Osteoblast (primary cell): ENCODE measurements around the gene SKAP1. TPM values are rescaled to one million over a fixed set of nuclear protein-coding genes. Genes with fewer than 3 reads are reported as not detected.
"Not testable (repeated sequence)": the region's sequence is repeated elsewhere in the genome, so short reads cannot be mapped to it uniquely, and the experiment has no call there.

Experiments used
- DNase-seq: peaks from one replicate; pipeline ENCODE4 v3.0.0; 2011; ENCODE audit warnings: low spot score, mixed read lengths; ENCODE audit not compliant: insufficient read length; ENCODE audit errors: missing footprints
- H2AFZ ChIP-seq: 2 replicates; pipeline ENCODE4 v1.6.0; 2011; ENCODE audit warnings: mild to moderate bottlenecking, low read length
- H3K27ac ChIP-seq: 2 replicates; pipeline ENCODE4 v1.5.1; 2011; ENCODE audit warnings: mild to moderate bottlenecking, low read depth, low read length, moderate library complexity
- H3K27me3 ChIP-seq: 2 replicates; pipeline ENCODE4 v1.6.0; 2012; ENCODE audit warnings: mild to moderate bottlenecking, control low read depth, inconsistent platforms, low read length, moderate library complexity; ENCODE audit not compliant: insufficient read depth
- H3K36me3 ChIP-seq: 2 replicates; pipeline ENCODE4 v1.5.1; 2011; ENCODE audit warnings: mild to moderate bottlenecking, low read length, control low read depth, moderate library complexity; ENCODE audit not compliant: insufficient read depth
- H3K4me1 ChIP-seq: 2 replicates; pipeline ENCODE4 v1.5.1; 2011; ENCODE audit warnings: mild to moderate bottlenecking, low read length, control low read depth, moderate library complexity; ENCODE audit not compliant: insufficient read depth
- H3K4me2 ChIP-seq: 2 replicates; pipeline ENCODE4 v1.6.0; 2011; ENCODE audit warnings: mild to moderate bottlenecking, low read length; ENCODE audit not compliant: insufficient read depth
- H3K4me3 ChIP-seq: fragments of 200-600 bp; sonication (generic); 3 replicates; pipeline ENCODE4 v1.5.1; 2012; ENCODE audit warnings: mild to moderate bottlenecking, low read length, inconsistent platforms; ENCODE audit not compliant: insufficient read depth
- H3K79me2 ChIP-seq: 2 replicates; pipeline ENCODE4 v1.6.0; 2012; ENCODE audit warnings: mild to moderate bottlenecking, low read length, control low read depth, inconsistent platforms; ENCODE audit not compliant: insufficient read depth
- H3K9me3 ChIP-seq: 2 replicates; pipeline ENCODE4 v1.5.1; 2011; ENCODE audit warnings: low read depth, low read length, control low read depth
- H4K20me1 ChIP-seq: 2 replicates; pipeline ENCODE4 v1.6.0; 2012; ENCODE audit warnings: mild to moderate bottlenecking, low read length, control low read depth; ENCODE audit not compliant: insufficient read depth
- total RNA-seq: library from RNA; depleted of rRNA; stranded (reverse); fragments of >200 nt; gene quantifications from 2 replicates; pipeline ENCODE4 v1.2.3, GENCODE V29; 2012
- TF ChIP-seq, protein P1 (sequence below): IDR thresholded peaks from 2 replicates; pipeline ENCODE4 v1.5.1; 2011; ENCODE audit warnings: mild to moderate bottlenecking, low read depth, low read length, moderate library complexity; ENCODE audit errors: extremely low read depth

SKAP1 gene
- total RNA-seq, 1 donor = not detected

DNA sequence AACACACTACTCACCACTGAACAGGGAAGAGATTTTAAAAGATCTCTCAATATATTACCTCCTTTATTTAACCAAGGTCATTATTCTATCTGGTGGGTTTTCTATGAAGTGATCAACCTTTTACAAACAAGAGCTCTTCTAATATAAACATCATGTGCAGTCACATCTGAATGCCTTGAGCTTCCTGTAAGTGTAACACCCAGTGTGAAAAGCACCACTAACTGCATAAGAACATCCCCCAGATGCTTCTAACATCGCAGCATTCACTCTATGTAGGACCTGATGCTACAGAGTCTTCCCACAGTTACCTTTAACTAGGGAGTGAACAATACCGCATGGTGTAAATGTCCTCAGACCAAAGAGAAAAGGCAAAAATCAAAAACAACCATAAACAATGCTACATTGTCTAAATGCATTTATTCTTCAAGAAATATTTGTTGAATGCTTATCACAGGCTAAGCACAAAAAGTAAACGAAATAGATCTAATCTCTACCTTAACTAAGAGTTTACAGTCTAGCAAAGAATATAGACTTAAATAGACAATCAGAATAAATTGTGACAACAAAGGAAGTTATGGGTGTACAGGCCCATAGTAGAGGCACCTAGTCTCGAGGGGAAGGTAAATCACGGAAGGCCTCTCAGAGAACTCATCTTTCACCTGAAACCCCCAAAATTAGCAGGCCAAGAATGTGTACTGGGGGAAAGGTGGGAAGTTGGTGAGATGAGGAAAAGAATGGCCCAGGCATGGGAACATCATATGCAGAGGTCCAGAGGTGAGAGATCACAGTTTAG is 16.2 kb downstream of the SKAP1 start:
- H3K36me3 ChIP-seq = no peaks in the 10 kb centered on the region
- H3K27me3 ChIP-seq = peaks cover 67% of the 10 kb centered on the region
- H3K4me3 ChIP-seq = no peak overlapping the region
- H3K79me2 ChIP-seq = no peaks in the 10 kb centered on the region
- H2AFZ ChIP-seq = no peak overlapping the region
- no peak for DNase-seq
- H4K20me1 ChIP-seq = no peaks in the 10 kb centered on the region
- H3K4me2 ChIP-seq = no peak overlapping the region
- no peaks in the 10 kb centered on the region for H3K9me3 ChIP-seq
- TF ChIP-seq, protein P1, sequence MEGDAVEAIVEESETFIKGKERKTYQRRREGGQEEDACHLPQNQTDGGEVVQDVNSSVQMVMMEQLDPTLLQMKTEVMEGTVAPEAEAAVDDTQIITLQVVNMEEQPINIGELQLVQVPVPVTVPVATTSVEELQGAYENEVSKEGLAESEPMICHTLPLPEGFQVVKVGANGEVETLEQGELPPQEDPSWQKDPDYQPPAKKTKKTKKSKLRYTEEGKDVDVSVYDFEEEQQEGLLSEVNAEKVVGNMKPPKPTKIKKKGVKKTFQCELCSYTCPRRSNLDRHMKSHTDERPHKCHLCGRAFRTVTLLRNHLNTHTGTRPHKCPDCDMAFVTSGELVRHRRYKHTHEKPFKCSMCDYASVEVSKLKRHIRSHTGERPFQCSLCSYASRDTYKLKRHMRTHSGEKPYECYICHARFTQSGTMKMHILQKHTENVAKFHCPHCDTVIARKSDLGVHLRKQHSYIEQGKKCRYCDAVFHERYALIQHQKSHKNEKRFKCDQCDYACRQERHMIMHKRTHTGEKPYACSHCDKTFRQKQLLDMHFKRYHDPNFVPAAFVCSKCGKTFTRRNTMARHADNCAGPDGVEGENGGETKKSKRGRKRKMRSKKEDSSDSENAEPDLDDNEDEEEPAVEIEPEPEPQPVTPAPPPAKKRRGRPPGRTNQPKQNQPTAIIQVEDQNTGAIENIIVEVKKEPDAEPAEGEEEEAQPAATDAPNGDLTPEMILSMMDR = no peak
- H3K4me1 ChIP-seq = no peaks in the 10 kb centered on the region
- H3K27ac ChIP-seq = no peak overlapping the region

DNA sequence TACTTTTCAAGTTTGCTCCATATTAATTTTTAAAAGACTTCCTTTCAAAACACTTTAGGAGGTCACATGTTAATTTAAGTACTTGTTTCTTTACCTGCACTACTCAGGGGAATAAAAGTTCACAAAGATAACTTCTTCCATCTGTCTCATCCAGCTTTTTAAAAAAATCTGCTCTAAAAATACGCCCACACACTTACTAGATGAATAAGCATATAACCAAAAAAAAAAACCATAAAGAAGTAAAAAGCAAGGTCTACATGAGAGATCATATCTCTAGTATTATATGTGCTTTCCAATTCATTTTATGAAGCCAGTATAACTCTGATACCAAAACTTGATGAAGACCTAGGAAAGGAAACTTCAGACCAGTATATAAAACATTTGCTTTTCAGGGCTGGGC is 17.2 kb downstream of the SKAP1 start:
- no peak overlapping the region for H3K4me2 ChIP-seq
- H3K36me3 ChIP-seq = no peaks in the 10 kb centered on the region
- no peaks in the 10 kb centered on the region for H3K79me2 ChIP-seq
- H4K20me1 ChIP-seq = no peaks in the 10 kb centered on the region
- H3K4me1 ChIP-seq = no peaks in the 10 kb centered on the region
- no peak overlapping the region for H3K27ac ChIP-seq
- DNase-seq = no peak
- peaks cover 64% of the 10 kb centered on the region for H3K27me3 ChIP-seq
- H2AFZ ChIP-seq = no peak overlapping the region
- TF ChIP-seq, protein P1 = no peak
- H3K4me3 ChIP-seq = no peak overlapping the region
- H3K9me3 ChIP-seq = no peaks in the 10 kb centered on the region

DNA sequence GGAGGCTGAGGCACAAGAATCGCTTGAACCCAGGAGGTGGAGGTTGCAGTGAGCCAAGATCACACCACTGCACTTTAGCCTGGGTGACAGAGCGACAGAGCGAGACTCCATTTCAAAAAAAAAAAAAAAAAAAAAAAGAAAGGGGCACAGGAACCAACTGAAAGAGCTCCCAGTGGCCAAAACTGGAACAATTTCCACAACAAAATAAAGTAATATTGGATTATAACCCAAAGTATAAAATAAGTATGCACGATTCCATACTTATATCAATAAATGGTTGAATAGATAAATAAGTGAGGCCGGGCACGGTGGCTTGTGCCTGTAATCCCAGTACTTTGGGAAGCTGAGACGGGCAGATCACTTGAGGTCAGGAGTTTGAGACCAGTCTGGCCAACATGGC is 19.2 kb downstream of the SKAP1 start:
- H3K4me3 ChIP-seq, H3K79me2 ChIP-seq, H3K9me3 ChIP-seq, DNase-seq, H3K4me1 ChIP-seq, H3K4me2 ChIP-seq, H4K20me1 ChIP-seq, H3K27ac ChIP-seq, H2AFZ ChIP-seq, H3K36me3 ChIP-seq: not testable (repeated sequence)
- peaks cover 55% of the 10 kb centered on the region for H3K27me3 ChIP-seq

DNA sequence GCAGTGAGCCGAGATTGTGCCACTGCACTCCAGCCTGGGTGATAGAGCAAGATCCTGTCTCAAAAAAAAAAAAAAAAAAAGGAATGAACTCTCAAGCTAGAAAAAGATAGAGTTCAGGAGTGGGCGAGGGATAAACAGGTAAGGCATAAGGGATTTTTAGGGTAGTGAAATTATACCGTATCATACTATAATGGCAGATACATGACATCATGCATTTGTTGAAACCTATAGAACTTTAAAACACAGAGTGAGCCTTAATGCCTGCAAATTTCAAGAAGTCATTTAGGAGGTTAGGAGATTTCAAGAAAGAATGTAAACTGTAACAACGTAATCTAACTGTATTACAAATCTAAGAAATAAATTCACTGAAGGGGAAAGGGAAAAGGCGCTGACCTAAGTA is 20.4 kb downstream of the SKAP1 start:
- Histone ChIP-seq H3K79me2 (no peaks in the 10 kb centered on the region), H3K36me3 (no peaks in the 10 kb centered on the region), H3K27me3 (peaks cover 44% of the 10 kb centered on the region), H3K9me3 (no peaks in the 10 kb centered on the region), H3K27ac (no peak overlapping the region), H3K4me2 (no peak overlapping the region), H3K4me1 (no peaks in the 10 kb centered on the region), H3K4me3 (no peak overlapping the region), H2AFZ (no peak overlapping the region), H4K20me1 (no peaks in the 10 kb centered on the region)
- TF ChIP-seq, protein P1 = no peak
- no peak for DNase-seq
